ENCODE measurements around the gene HIGD1B. TPM values are rescaled to one million over a fixed set of nuclear protein-coding genes. Genes with fewer than 3 reads are reported as not detected.

HIGD1B gene
- total RNA-seq, 1 donor from 2014 or later, result 1.2 TPM

- DNase-seq, result no peak
These were observed 7.4 kb upstream of the HIGD1B start for GRCh38 chr17:44840274-44840673.

- no peak for DNase-seq
These were observed 6.7 kb upstream of the HIGD1B start for GRCh38 chr17:44840936-44841335.

GRCh38 chr17:44842748-44843147 lies 4.9 kb upstream of the HIGD1B start:
- no peak for DNase-seq

- DNase-seq, result no peak
These were observed 3.3 kb upstream of the HIGD1B start for GRCh38 chr17:44844390-44844830.

- no peak for DNase-seq
These were observed 1.5 kb upstream of the HIGD1B start for GRCh38 chr17:44846206-44846605.

- DNase-seq, result no peak
These were observed 643 bp downstream of the HIGD1B start for GRCh38 chr17:44848257-44848795.

GRCh38 chr17:44848961-44849489 lies 1.3 kb downstream of the HIGD1B start:
- DNase-seq, result no peak

- DNase-seq, result no peak
These were observed 2.3 kb downstream of the HIGD1B start for GRCh38 chr17:44850025-44850424.

GRCh38 chr17:44850612-44851011 lies 2.9 kb downstream of the HIGD1B start:
- DNase-seq, result no peak

- no peak for DNase-seq
These were observed 6.5 kb downstream of the HIGD1B start for GRCh38 chr17:44854192-44854591.

GRCh38 chr17:44859701-44860100 lies 12.0 kb downstream of the HIGD1B start:
- DNase-seq, result no peak

GRCh38 chr17:44862278-44862914 lies 14.7 kb downstream of the HIGD1B start:
- no peak for DNase-seq

GRCh38 chr17:44863061-44863918 lies 15.6 kb downstream of the HIGD1B start:
- no peak for DNase-seq

- DNase-seq, result no peak
These were observed 17.1 kb downstream of the HIGD1B start for GRCh38 chr17:44864831-44865230.

GRCh38 chr17:44865231-44865660 lies 17.6 kb downstream of the HIGD1B start:
- DNase-seq, result peak; percentile 44

GRCh38 chr17:44865931-44866330 lies 18.2 kb downstream of the HIGD1B start:
- DNase-seq, result peak; percentile 74

GRCh38 chr17:44867841-44868240 lies 20.2 kb downstream of the HIGD1B start:
- DNase-seq, result no peak

- DNase-seq, result no peak
These were observed 23.9 kb downstream of the HIGD1B start for GRCh38 chr17:44871556-44871955.

GRCh38 chr17:44872131-44872768 lies 24.6 kb downstream of the HIGD1B start:
- no peak for DNase-seq

GRCh38 chr17:44875761-44876160 lies 28.1 kb downstream of the HIGD1B start:
- DNase-seq, result no peak

GRCh38 chr17:44877121-44877520 lies 29.4 kb downstream of the HIGD1B start:
- DNase-seq, result no peak

GRCh38 chr17:44878627-44879221 lies 31.0 kb downstream of the HIGD1B start:
- peak; percentile 35 for DNase-seq
